Measurements from ENCODE around the gene GM2A.
"Not testable (repeated sequence)": the region's sequence is repeated elsewhere in the genome, so short reads cannot be mapped to it uniquely, and the experiment has no call there.

Gene GM2A

GRCh38 chr5:151250346-151251000 is 2.5 kb upstream of the GM2A start:
- Histone ChIP-seq H3K4me3 (replicated peaks; ENCODE audit: low read depth, low read length) (no peak overlapping the region), H3K27me3 (replicated peaks; ENCODE audit: control insufficient read depth, insufficient read depth, low read length) (no peaks in the 10 kb centered on the region), H3K36me3 (ENCODE audit: control insufficient read depth, insufficient read depth, low read length) (no peaks in the 10 kb centered on the region)
- no peak for DNase-seq (ENCODE audit: extremely low read depth, insufficient read length)
- TF ChIP-seq, protein P1, sequence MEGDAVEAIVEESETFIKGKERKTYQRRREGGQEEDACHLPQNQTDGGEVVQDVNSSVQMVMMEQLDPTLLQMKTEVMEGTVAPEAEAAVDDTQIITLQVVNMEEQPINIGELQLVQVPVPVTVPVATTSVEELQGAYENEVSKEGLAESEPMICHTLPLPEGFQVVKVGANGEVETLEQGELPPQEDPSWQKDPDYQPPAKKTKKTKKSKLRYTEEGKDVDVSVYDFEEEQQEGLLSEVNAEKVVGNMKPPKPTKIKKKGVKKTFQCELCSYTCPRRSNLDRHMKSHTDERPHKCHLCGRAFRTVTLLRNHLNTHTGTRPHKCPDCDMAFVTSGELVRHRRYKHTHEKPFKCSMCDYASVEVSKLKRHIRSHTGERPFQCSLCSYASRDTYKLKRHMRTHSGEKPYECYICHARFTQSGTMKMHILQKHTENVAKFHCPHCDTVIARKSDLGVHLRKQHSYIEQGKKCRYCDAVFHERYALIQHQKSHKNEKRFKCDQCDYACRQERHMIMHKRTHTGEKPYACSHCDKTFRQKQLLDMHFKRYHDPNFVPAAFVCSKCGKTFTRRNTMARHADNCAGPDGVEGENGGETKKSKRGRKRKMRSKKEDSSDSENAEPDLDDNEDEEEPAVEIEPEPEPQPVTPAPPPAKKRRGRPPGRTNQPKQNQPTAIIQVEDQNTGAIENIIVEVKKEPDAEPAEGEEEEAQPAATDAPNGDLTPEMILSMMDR (IDR thresholded peaks at IDR 0.05; ENCODE audit: insufficient read depth, low read length, poor library complexity, severe bottlenecking), result no peak

DNA sequence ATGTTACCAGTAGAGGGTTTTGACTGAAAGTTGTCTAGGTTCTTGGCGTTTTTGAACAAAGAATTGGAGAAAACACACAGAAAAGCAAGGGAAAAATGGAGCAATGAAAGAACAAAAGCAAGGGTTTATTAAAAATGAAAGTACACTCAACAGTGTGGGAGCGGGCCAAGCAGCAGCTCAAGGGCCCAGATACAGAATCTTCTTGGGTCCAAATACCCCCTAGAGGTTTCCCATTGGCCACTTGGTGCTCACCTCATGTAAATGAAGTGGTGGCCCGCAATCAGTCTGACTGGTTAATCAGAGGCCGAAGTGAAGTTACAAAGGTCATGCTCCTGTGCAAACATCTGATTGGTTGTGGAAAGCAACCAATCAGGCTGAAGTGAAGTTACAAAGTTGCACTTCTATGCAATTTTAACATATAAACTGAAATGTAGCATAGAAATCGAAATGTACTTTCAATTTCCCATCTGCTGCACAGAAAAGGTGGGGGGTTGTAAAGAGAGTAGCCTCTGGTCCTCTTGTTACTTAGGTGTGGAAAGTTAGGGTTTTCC is 1.9 kb upstream of the GM2A start:
- Histone ChIP-seq H3K4me3 (replicated peaks; ENCODE audit: low read depth, low read length) (no peak overlapping the region), H3K36me3 (ENCODE audit: control insufficient read depth, insufficient read depth, low read length) (no peaks in the 10 kb centered on the region), H3K27me3 (replicated peaks; ENCODE audit: control insufficient read depth, insufficient read depth, low read length) (no peaks in the 10 kb centered on the region)
- TF ChIP-seq, protein P1 (IDR thresholded peaks at IDR 0.05; ENCODE audit: insufficient read depth, low read length, poor library complexity, severe bottlenecking), result no peak
- DNase-seq (ENCODE audit: extremely low read depth, insufficient read length), result no peak

DNA sequence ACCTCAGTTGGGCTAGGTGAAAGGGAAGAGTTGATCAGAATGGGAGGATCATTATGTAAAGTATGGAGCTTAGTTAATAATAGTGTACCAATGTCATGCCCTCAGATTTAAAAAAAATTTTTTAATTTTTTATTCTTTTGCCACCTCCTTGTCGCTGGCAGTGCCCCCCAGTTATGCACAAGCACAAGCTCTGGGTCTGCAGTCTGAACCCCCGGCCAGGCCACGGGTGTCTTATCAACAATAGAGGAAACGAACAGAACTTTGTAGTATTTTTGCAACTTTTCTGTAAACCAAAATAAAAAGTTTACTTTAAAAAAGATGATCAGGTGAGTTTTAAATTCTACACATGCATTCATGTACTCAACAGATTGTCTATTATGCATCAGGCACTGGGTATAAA is 1.4 kb upstream of the GM2A start:
- H3K27me3 ChIP-seq (replicated peaks; ENCODE audit: control insufficient read depth, insufficient read depth, low read length), result no peaks in the 10 kb centered on the region
- H3K4me3 ChIP-seq (replicated peaks; ENCODE audit: low read depth, low read length), result no peak overlapping the region; the same call in 1 of the 2 replicates
- DNase-seq (ENCODE audit: extremely low read depth, insufficient read length), result no peak
- H3K36me3 ChIP-seq (ENCODE audit: control insufficient read depth, insufficient read depth, low read length), result no peaks in the 10 kb centered on the region
- TF ChIP-seq, protein P1 (IDR thresholded peaks at IDR 0.05; ENCODE audit: insufficient read depth, low read length, poor library complexity, severe bottlenecking), result no peak

GRCh38 chr5:151253605-151253950 is 593 bp downstream of the GM2A start:
- DNase-seq (ENCODE audit: extremely low read depth, insufficient read length), result no peak
- peak overlapping the region; percentile 89 for H3K4me3 ChIP-seq (replicated peaks; ENCODE audit: low read depth, low read length)
- TF ChIP-seq, protein P1 (IDR thresholded peaks at IDR 0.05; ENCODE audit: insufficient read depth, low read length, poor library complexity, severe bottlenecking), result no peak

DNA sequence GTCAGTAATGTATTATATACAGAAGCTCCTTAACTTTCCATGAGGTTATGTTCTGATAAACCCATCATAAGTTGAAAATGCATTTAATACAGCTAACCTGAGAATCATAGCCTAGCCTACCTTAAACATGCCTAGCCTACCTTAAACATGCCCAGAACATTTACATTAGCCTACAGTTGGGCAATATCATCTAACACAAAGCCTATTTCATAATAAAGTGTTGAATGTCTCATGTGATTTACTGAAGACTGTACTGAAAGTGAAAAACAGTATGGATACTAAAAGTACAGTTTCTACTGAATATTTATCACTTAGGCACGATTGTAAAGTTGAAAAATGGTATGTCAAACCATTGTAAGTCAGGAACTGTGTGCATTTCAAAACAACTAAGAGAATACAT is 1.6 kb downstream of the GM2A start:
- TF ChIP-seq, protein P1 (IDR thresholded peaks at IDR 0.05; ENCODE audit: insufficient read depth, low read length, poor library complexity, severe bottlenecking), result no peak
- Histone ChIP-seq H3K36me3 (ENCODE audit: control insufficient read depth, insufficient read depth, low read length) (no peaks in the 10 kb centered on the region), H3K4me3 (replicated peaks; ENCODE audit: low read depth, low read length) (peak overlapping the region; percentile 89), H3K27me3 (replicated peaks; ENCODE audit: control insufficient read depth, insufficient read depth, low read length) (no peaks in the 10 kb centered on the region)
- no peak for DNase-seq (ENCODE audit: extremely low read depth, insufficient read length)

More at GRCh38 chr5:151253605-151253950, 593 bp downstream of the GM2A start:
- no peaks in the 10 kb centered on the region for H3K27me3 ChIP-seq (replicated peaks; ENCODE audit: control insufficient read depth, insufficient read depth, low read length)
- H3K36me3 ChIP-seq (ENCODE audit: control insufficient read depth, insufficient read depth, low read length), result no peaks in the 10 kb centered on the region

DNA sequence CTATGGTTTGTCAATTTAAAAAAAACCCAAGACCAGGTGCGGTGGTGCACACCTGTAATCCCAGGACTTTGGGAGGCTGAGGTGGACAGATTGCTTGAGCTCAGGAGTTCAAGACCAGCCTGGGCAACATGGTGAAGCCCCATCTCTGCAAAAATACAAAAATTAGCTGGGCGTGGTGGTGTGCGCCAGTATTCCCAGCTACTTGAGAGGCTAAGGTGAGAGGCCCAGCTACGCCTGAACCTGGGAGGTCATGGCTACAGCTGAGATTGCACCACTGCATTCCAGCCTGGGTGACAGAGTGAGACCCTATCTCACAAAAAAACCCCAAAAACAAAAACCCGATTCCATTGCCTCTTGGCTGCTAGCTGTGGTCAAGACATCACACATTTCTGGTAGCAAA is 2.0 kb downstream of the GM2A start:
- not testable (repeated sequence) for H3K27me3 ChIP-seq (replicated peaks; ENCODE audit: control insufficient read depth, insufficient read depth, low read length)
- H3K4me3 ChIP-seq (replicated peaks; ENCODE audit: low read depth, low read length), result peak overlapping the region; percentile 89

More for the DNA sequence above, 2.0 kb downstream of the GM2A start:
- H3K36me3 ChIP-seq (ENCODE audit: control insufficient read depth, insufficient read depth, low read length); DNase-seq (ENCODE audit: extremely low read depth, insufficient read length): not testable (repeated sequence)

Measured in GM06990 (cell line).